C4-2B (cell line): Measurements from ENCODE around the gene CACNA1G.

ENCODE experiments used
- H3K27ac ChIP-seq: fragments of 450-650 bp; 2 replicates; pipeline ENCODE4 v1.5.1; 2017
- ZFX ChIP-seq: fragments of 450-650 bp; IDR thresholded peaks from 2 replicates; pipeline ENCODE4 v1.6.1; 2017
- TF ChIP-seq, protein P1 (sequence below): fragments of 450-650 bp; conservative IDR thresholded peaks from 2 replicates; pipeline ENCODE4 v1.5.1; 2017; ENCODE audit warnings: mild to moderate bottlenecking

Gene CACNA1G

DNA sequence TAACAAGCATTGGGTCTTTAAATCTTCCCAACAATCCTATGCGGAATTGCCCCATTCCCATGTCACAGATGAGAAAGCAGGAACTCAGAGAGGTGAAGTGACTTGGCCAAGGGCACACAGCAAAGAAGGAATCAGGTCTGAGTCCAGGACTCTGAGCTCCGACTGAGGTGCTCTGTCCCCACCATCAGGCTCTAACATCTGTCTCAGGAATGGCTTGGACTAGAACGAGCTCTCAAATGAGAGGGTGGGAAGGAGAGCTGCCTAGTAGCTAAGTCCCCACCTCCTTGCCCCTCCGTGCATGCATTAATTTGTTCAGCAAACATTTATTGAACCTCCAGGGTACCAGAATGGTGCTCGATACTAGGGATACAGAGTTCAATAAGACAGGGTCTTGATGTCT is 100.8 kb downstream of the CACNA1G start:
- H3K27ac ChIP-seq: peak overlapping the region; percentile 72
- TF ChIP-seq, protein P1, sequence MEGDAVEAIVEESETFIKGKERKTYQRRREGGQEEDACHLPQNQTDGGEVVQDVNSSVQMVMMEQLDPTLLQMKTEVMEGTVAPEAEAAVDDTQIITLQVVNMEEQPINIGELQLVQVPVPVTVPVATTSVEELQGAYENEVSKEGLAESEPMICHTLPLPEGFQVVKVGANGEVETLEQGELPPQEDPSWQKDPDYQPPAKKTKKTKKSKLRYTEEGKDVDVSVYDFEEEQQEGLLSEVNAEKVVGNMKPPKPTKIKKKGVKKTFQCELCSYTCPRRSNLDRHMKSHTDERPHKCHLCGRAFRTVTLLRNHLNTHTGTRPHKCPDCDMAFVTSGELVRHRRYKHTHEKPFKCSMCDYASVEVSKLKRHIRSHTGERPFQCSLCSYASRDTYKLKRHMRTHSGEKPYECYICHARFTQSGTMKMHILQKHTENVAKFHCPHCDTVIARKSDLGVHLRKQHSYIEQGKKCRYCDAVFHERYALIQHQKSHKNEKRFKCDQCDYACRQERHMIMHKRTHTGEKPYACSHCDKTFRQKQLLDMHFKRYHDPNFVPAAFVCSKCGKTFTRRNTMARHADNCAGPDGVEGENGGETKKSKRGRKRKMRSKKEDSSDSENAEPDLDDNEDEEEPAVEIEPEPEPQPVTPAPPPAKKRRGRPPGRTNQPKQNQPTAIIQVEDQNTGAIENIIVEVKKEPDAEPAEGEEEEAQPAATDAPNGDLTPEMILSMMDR: no peak
- TF ChIP-seq ZFX: no peak

- TF ChIP-seq, protein P1: no peak
- TF ChIP-seq ZFX: no peak
- peak overlapping the region; percentile 72 for H3K27ac ChIP-seq
These were observed 101.4 kb downstream of the CACNA1G start for GRCh38 chr17:50661795-50662391.

- TF ChIP-seq, protein P1: no peak
- TF ChIP-seq ZFX: no peak
- H3K27ac ChIP-seq: peak overlapping the region; percentile 72; the same call in 1 of the 2 replicates
These were observed 102.2 kb downstream of the CACNA1G start for GRCh38 chr17:50662632-50663225.

DNA sequence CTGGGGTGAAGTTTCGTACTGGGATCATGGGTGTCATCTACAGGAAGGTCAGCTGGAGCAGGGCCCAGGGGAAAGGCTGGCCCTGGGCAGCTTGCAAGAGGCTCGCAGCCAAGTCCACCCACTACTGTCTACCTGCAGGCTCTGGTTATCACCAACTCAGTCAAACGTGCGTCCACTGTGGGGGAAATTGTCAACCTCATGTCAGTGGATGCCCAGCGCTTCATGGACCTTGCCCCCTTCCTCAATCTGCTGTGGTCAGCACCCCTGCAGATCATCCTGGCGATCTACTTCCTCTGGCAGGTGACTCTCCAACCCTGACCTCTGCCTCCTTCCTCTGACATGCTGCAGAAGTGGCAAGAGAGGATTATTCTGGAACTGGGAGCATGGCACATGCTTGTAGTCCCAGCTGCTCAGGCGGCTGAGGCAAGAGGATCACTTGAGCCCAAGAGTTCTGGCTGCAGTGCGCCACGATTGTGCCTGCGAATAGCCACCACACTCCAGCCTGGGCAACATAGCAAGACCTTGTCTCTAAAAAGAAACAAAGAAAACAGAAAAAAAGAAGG is 103.4 kb downstream of the CACNA1G start:
- TF ChIP-seq, protein P1: no peak
- no peak for TF ChIP-seq ZFX
- no peak overlapping the region for H3K27ac ChIP-seq

- TF ChIP-seq, protein P1: no peak
- TF ChIP-seq ZFX: no peak
- no peak overlapping the region for H3K27ac ChIP-seq
These were observed 104.4 kb downstream of the CACNA1G start for GRCh38 chr17:50664788-50665458.

DNA sequence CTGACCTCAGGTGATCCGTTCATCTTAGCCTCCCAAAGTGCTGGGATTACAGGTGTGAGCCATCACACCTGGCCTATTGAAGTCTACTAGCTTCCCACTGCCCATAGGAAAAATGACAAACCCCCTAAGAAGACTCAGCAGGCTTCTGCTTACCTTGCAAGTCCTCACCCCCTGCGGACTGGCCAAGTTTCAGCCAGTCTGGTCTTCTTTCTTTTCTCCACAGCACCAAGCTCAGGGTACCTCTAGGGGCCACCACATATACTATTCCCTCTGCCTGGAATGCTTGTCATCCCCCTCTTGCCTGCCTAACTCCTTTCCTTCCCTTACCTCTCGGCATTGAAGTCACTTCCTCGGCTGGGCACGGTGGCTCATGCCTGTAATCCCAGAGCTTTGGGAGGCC is 105.3 kb downstream of the CACNA1G start:
- no peak overlapping the region for H3K27ac ChIP-seq
- no peak for TF ChIP-seq ZFX
- TF ChIP-seq, protein P1: no peak

DNA sequence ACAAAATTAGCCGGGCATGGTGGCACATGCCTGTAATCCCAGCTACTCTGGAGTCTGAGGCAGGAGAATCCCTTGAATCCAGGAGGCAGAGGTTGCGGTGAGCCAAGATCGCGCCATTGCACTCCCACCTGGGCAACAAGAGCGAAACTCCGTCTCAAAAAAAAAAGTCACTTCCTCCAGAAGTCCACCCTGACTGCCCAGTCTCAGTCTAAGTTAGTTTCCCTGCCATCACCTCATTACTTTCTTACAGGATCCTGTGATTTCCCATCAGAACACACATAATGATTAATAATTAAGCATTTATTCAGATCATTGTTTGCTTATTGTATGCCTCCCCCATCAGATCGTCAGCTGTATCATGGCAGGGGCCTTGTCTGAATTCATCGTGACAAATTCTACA is 105.8 kb downstream of the CACNA1G start:
- H3K27ac ChIP-seq: no peak overlapping the region
- no peak for TF ChIP-seq ZFX
- TF ChIP-seq, protein P1: no peak
